CD4-positive, CD25-positive, alpha-beta regulatory T cell (primary cell): ENCODE results near the gene TAF11L11. TPM values are rescaled to one million over a fixed set of nuclear protein-coding genes. Genes with fewer than 3 reads are reported as not detected.

ENCODE experiments used
- polyA plus RNA-seq, 4 donors: library from polyadenylated mRNA; unstranded; fragments of 300-500 nt; fragmentation: Illumina TruSeq; gene quantifications; one replicate each; pipeline ENCODE4 v1.2.3, GENCODE V29; 2021
- total RNA-seq: library from RNA; stranded (reverse); gene quantifications from one replicate; pipeline ENCODE4 v1.2.3, GENCODE V29; 2022

TAF11L11 gene
- total and polyA plus RNA-seq, 5 donors from 2014 or later: not detected

Other genes starting within 250 kb of the TAF11L11 start
- not detected for gene TAF11L2, start 106.0 kb upstream of the TAF11L11 start, total RNA-seq
- gene TAF11L2, start 106.0 kb upstream of the TAF11L11 start, polyA plus RNA-seq: not detected
- not detected for gene TAF11L3, start 85.8 kb upstream of the TAF11L11 start, total RNA-seq
- not detected for gene TAF11L3, start 85.8 kb upstream of the TAF11L11 start, polyA plus RNA-seq
- not detected for gene TAF11L4, start 82.4 kb upstream of the TAF11L11 start, total RNA-seq
- not detected for gene TAF11L4, start 82.4 kb upstream of the TAF11L11 start, polyA plus RNA-seq
- gene TAF11L5, start 78.9 kb upstream of the TAF11L11 start, total RNA-seq: not detected
- gene TAF11L5, start 78.9 kb upstream of the TAF11L11 start, polyA plus RNA-seq: not detected
- gene TAF11L6, start 75.5 kb upstream of the TAF11L11 start, total RNA-seq: not detected
- not detected for gene TAF11L6, start 75.5 kb upstream of the TAF11L11 start, polyA plus RNA-seq
- gene TAF11L7, start 18.4 kb upstream of the TAF11L11 start, total RNA-seq: not detected
- not detected for gene TAF11L7, start 18.4 kb upstream of the TAF11L11 start, polyA plus RNA-seq
- gene TAF11L8, start 13.2 kb upstream of the TAF11L11 start, total RNA-seq: not detected
- gene TAF11L8, start 13.2 kb upstream of the TAF11L11 start, polyA plus RNA-seq: not detected
- gene TAF11L9, start 9.8 kb upstream of the TAF11L11 start, total RNA-seq: not detected
- gene TAF11L9, start 9.8 kb upstream of the TAF11L11 start, polyA plus RNA-seq: not detected
- gene TAF11L10, start 6.4 kb upstream of the TAF11L11 start, total RNA-seq: not detected
- gene TAF11L10, start 6.4 kb upstream of the TAF11L11 start, polyA plus RNA-seq: not detected
- not detected for gene TAF11L12, start 6.2 kb downstream of the TAF11L11 start, total RNA-seq
- not detected for gene TAF11L12, start 6.2 kb downstream of the TAF11L11 start, polyA plus RNA-seq
- gene TAF11L13, start 27.9 kb downstream of the TAF11L11 start, total RNA-seq: not detected
- gene TAF11L13, start 27.9 kb downstream of the TAF11L11 start, polyA plus RNA-seq: not detected
- gene TAF11L14, start 30.3 kb downstream of the TAF11L11 start, total RNA-seq: not detected
- gene TAF11L14, start 30.3 kb downstream of the TAF11L11 start, polyA plus RNA-seq: not detected